Liver (tissue), 9 donors: ENCODE results near the gene KAZN. TPM values are rescaled to one million over a fixed set of nuclear protein-coding genes. Genes with fewer than 3 reads are reported as not detected.

Experiments used
- DNase-seq: peaks from one replicate; pipeline ENCODE4 v3.0.0-alpha.2; 2017; ENCODE audit warnings: low spot score
- H3K27ac ChIP-seq, 2 donors: one replicate each; pipeline ENCODE4 v1.7.0; 2013; ENCODE audit warnings: inconsistent platforms in 2 of 2, low read length in 2 of 2, control low read depth in 1 of 2, low read depth in 1 of 2, mild to moderate bottlenecking in 1 of 2
- H3K27me3 ChIP-seq, 4 donors: one replicate each; pipeline versions ENCODE4 v1.6.1 to v1.7.0; 2013; ENCODE audit warnings: low read length in 3 of 4, inconsistent platforms in 1 of 4, mild to moderate bottlenecking in 1 of 4, moderate library complexity in 1 of 4; ENCODE audit not compliant: control insufficient read depth in 4 of 4, insufficient read depth in 4 of 4
- H3K36me3 ChIP-seq, 4 donors: one replicate each; pipeline versions ENCODE4 v1.6.1 to v1.7.0; 2013; ENCODE audit warnings: low read length in 3 of 4, mild to moderate bottlenecking in 3 of 4, low read depth in 1 of 4, moderate library complexity in 1 of 4; ENCODE audit not compliant: control insufficient read depth in 4 of 4, insufficient read depth in 3 of 4
- H3K4me1 ChIP-seq, 4 donors: one replicate each; pipeline versions ENCODE4 v1.6.1 to v1.7.0; 2013; ENCODE audit warnings: low read length in 3 of 4, mild to moderate bottlenecking in 3 of 4, moderate library complexity in 1 of 4; ENCODE audit not compliant: control insufficient read depth in 4 of 4, insufficient read depth in 4 of 4
- H3K4me3 ChIP-seq, 3 donors: one replicate each; pipeline versions ENCODE4 v1.6.1 to v1.7.0; 2013; ENCODE audit warnings: low read length in 3 of 3, control low read depth in 1 of 3, low read depth in 1 of 3, mild to moderate bottlenecking in 1 of 3
- H3K9ac ChIP-seq, 2 donors: one replicate each; pipeline ENCODE4 v1.7.0; 2013; ENCODE audit warnings: low read length in 2 of 2, mild to moderate bottlenecking in 2 of 2, moderate library complexity in 2 of 2, control low read depth in 1 of 2, low read depth in 1 of 2
- H3K9me3 ChIP-seq, 4 donors: one replicate each; pipeline versions ENCODE4 v1.6.1 to v1.7.0; 2013; ENCODE audit warnings: low read length in 3 of 4; ENCODE audit not compliant: control insufficient read depth in 4 of 4
- EGR1 ChIP-seq, 2 donors: IDR thresholded peaks; 2 replicates each; pipeline ENCODE4 v1.6.1; 2016 to 2018; ENCODE audit warnings: antibody characterized with exemption in 2 of 2, low read depth in 2 of 2
- FOXA1 ChIP-seq: IDR thresholded peaks from 2 replicates; pipeline ENCODE4 v1.6.1; 2016; ENCODE audit warnings: antibody characterized with exemption
- FOXA2 ChIP-seq: IDR thresholded peaks from 2 replicates; pipeline ENCODE4 v1.6.1; 2016; ENCODE audit warnings: antibody characterized with exemption
- GABPA ChIP-seq, 2 donors: IDR thresholded peaks in 1 of 2; conservative IDR thresholded peaks in 1 of 2; 2 replicates each; pipeline ENCODE4 v1.6.1; 2016; ENCODE audit warnings: antibody characterized with exemption in 2 of 2, mild to moderate bottlenecking in 1 of 2, moderate library complexity in 1 of 2
- HNF4A ChIP-seq, 2 donors: conservative IDR thresholded peaks; 2 replicates each; pipeline ENCODE4 v1.6.1; 2016; ENCODE audit warnings: antibody characterized with exemption in 2 of 2, mild to moderate bottlenecking in 2 of 2
- HNF4G ChIP-seq: IDR thresholded peaks from 2 replicates; pipeline ENCODE4 v1.6.1; 2016; ENCODE audit warnings: antibody characterized with exemption
- JUND ChIP-seq, 2 donors: IDR thresholded peaks; 2 replicates each; pipeline ENCODE4 v1.6.1; 2016; ENCODE audit warnings: antibody characterized with exemption in 2 of 2
- NR2F2 ChIP-seq: IDR thresholded peaks from 2 replicates; pipeline ENCODE4 v1.6.1; 2016; ENCODE audit warnings: antibody characterized with exemption
- RAD21 ChIP-seq, 2 donors: IDR thresholded peaks; 2 replicates each; pipeline ENCODE4 v1.6.1; 2016; ENCODE audit warnings: antibody characterized with exemption in 2 of 2, mild to moderate bottlenecking in 2 of 2
- RXRA ChIP-seq, 2 donors: IDR thresholded peaks; 2 replicates each; pipeline ENCODE4 v1.6.1; 2017 to 2018; ENCODE audit warnings: antibody characterized with exemption in 2 of 2, mild to moderate bottlenecking in 1 of 2
- SP1 ChIP-seq: IDR thresholded peaks from 2 replicates; pipeline ENCODE4 v1.6.1; 2018; ENCODE audit warnings: antibody characterized with exemption, mild to moderate bottlenecking
- TAF1 ChIP-seq: conservative IDR thresholded peaks from 2 replicates; pipeline ENCODE4 v1.6.1; 2016; ENCODE audit warnings: antibody characterized with exemption, mild to moderate bottlenecking
- YY1 ChIP-seq: IDR thresholded peaks from 2 replicates; pipeline ENCODE4 v1.6.1; 2016; ENCODE audit warnings: antibody characterized with exemption, mild to moderate bottlenecking
- WGBS: extraction: QIAGEN DNeasy Blood & Tissue Kit; methylation state at CpG from one replicate; pipeline ENCODE4 v1.1.7; 2013; 5-methylcytosine and 5-hydroxymethylcytosine counted together
- polyA plus RNA-seq, 2 donors: library from polyadenylated mRNA; stranded (reverse) in 1 of 2; unstranded in 1 of 2; fragments of 200-250 nt in 1 of 2; fragments of >200 nt in 1 of 2; fragmentation: Nextera tagmentation in 1 of 2; extraction: Ambion mirVana in 1 of 2; gene quantifications; one replicate each; pipeline versions ENCODE4 v1.2.1 to v1.2.3, GENCODE V29; 2013 to 2015
- total RNA-seq, 2 donors: library from RNA; depleted of rRNA; stranded (reverse); fragments of >200 nt; gene quantifications; one replicate each; pipeline ENCODE4 v1.2.3, GENCODE V29; 2014
- TF ChIP-seq, protein P1 (sequence below): IDR thresholded peaks from 2 replicates; pipeline ENCODE4 v1.6.1; 2016; ENCODE audit warnings: antibody characterized with exemption, mild to moderate bottlenecking
- TF ChIP-seq, protein P2 (sequence below): IDR thresholded peaks from 2 replicates; pipeline ENCODE4 v1.6.1; 2016; ENCODE audit warnings: antibody characterized with exemption
- TF ChIP-seq, protein P3 (sequence below): fragments of 150-350 bp; IDR thresholded peaks from 2 replicates; pipeline ENCODE4 v1.5.1; 2017; ENCODE audit warnings: improper control_type of control experiment, low read depth, low read length; ENCODE audit not compliant: missing input control
- TF ChIP-seq, protein P4 (sequence below): IDR thresholded peaks from 2 replicates; pipeline ENCODE4 v1.6.1; 2016; ENCODE audit warnings: antibody characterized with exemption
- TF ChIP-seq, protein P5 (sequence below): IDR thresholded peaks from 2 replicates; pipeline ENCODE4 v1.6.1; 2016; ENCODE audit warnings: antibody characterized with exemption
- donor health status: healthy.
- donor health status: healthy.
- donor health status: healthy.
- donor health status: healthy.
- donor health status: healthy.

Gene KAZN
- total and polyA plus RNA-seq, 4 donors = 1.9 to 6.9 (median 2.4) TPM

DNA sequence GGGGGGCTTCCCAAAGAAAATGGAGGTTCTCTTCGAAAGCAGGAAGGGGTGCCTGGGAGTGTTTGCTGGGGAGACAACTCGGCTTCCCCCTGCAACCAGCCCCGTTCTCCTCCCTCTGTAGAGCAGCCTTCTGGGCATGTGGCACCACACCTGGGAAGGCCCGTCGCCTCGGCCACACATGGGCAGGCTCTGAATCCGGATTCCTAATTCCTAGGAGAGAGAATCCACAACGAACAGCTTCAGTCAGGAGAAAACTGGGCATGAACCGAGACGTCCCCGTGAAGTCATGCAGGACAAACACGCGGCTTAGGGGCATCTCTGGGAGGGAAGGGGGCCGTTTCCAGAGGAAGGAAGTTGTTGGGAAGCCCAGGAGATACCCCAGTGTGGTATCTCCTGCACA is 224.5 kb downstream of the KAZN start:
- Histone ChIP-seq H3K4me1 (no peaks in the 10 kb centered on the region), H3K9ac (no peak overlapping the region), H3K27ac (no peak overlapping the region), H3K27me3 (peaks cover 0 to 2% (median 0%) of the 10 kb centered on the region in 4 donors), H3K9me3 (no peaks in the 10 kb centered on the region), H3K4me3 (no peak overlapping the region), H3K36me3 (no peaks in the 10 kb centered on the region)
- 78% methylated on average over 14 of the region's 14 CpGs for WGBS
- no peak for DNase-seq
- TF ChIP-seq FOXA1 (no peak), GABPA (IDR thresholded peaks at IDR 0.05 in 1 of 2, conservative IDR thresholded peaks at IDR 0.05 in 1 of 2) (no peak), RXRA (IDR thresholded peaks at IDR 0.05) (no peak), FOXA2 (no peak)

DNA sequence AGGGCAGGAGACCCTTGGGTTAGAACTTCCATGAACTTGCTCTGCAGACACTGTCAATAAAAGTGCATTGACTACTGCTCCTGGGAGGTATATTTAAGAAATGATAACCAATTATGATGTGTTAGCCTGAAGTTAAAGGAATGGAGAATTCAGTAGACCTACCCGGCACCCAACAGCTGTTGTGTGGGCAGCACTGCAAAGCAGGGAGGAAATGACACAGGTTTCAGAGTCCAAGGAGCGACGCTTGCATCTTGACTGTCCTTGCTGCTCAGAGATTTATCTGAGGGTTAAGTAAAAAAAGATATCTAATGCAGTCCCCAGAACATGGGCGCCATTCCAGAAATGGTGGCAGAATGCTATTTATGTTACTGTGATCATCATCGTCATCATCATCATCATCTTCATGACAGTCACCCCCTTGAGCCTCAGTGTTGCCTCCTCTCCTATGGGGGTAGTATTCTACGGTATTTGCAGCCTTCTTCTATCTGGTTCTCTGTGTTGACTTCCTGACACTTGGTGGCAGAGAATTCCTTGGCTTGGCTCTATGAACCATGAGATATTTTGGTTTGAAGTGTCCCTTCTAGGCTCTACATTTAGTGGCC is 225.9 kb downstream of the KAZN start:
- WGBS = 81% methylated on average over 6 of the region's 6 CpGs
- Histone ChIP-seq H3K4me3 (no peak overlapping the region), H3K27me3 (peaks cover 0 to 2% (median 0%) of the 10 kb centered on the region in 4 donors), H3K4me1 (no peaks in the 10 kb centered on the region), H3K9ac (no peak overlapping the region), H3K36me3 (no peaks in the 10 kb centered on the region), H3K27ac (no peak overlapping the region), H3K9me3 (no peaks in the 10 kb centered on the region)
- TF ChIP-seq RAD21 (IDR thresholded peaks at IDR 0.05) = no peak
- TF ChIP-seq, protein P1, sequence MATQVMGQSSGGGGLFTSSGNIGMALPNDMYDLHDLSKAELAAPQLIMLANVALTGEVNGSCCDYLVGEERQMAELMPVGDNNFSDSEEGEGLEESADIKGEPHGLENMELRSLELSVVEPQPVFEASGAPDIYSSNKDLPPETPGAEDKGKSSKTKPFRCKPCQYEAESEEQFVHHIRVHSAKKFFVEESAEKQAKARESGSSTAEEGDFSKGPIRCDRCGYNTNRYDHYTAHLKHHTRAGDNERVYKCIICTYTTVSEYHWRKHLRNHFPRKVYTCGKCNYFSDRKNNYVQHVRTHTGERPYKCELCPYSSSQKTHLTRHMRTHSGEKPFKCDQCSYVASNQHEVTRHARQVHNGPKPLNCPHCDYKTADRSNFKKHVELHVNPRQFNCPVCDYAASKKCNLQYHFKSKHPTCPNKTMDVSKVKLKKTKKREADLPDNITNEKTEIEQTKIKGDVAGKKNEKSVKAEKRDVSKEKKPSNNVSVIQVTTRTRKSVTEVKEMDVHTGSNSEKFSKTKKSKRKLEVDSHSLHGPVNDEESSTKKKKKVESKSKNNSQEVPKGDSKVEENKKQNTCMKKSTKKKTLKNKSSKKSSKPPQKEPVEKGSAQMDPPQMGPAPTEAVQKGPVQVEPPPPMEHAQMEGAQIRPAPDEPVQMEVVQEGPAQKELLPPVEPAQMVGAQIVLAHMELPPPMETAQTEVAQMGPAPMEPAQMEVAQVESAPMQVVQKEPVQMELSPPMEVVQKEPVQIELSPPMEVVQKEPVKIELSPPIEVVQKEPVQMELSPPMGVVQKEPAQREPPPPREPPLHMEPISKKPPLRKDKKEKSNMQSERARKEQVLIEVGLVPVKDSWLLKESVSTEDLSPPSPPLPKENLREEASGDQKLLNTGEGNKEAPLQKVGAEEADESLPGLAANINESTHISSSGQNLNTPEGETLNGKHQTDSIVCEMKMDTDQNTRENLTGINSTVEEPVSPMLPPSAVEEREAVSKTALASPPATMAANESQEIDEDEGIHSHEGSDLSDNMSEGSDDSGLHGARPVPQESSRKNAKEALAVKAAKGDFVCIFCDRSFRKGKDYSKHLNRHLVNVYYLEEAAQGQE = no peak
- no peak for TF ChIP-seq HNF4G
- no peak for TF ChIP-seq GABPA (IDR thresholded peaks at IDR 0.05 in 1 of 2, conservative IDR thresholded peaks at IDR 0.05 in 1 of 2)
- TF ChIP-seq, protein P2, sequence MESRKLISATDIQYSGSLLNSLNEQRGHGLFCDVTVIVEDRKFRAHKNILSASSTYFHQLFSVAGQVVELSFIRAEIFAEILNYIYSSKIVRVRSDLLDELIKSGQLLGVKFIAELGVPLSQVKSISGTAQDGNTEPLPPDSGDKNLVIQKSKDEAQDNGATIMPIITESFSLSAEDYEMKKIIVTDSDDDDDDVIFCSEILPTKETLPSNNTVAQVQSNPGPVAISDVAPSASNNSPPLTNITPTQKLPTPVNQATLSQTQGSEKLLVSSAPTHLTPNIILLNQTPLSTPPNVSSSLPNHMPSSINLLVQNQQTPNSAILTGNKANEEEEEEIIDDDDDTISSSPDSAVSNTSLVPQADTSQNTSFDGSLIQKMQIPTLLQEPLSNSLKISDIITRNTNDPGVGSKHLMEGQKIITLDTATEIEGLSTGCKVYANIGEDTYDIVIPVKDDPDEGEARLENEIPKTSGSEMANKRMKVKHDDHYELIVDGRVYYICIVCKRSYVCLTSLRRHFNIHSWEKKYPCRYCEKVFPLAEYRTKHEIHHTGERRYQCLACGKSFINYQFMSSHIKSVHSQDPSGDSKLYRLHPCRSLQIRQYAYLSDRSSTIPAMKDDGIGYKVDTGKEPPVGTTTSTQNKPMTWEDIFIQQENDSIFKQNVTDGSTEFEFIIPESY = no peak
- no peak for TF ChIP-seq YY1
- no peak for TF ChIP-seq RXRA (IDR thresholded peaks at IDR 0.05)
- no peak for TF ChIP-seq NR2F2
- TF ChIP-seq, protein P3, sequence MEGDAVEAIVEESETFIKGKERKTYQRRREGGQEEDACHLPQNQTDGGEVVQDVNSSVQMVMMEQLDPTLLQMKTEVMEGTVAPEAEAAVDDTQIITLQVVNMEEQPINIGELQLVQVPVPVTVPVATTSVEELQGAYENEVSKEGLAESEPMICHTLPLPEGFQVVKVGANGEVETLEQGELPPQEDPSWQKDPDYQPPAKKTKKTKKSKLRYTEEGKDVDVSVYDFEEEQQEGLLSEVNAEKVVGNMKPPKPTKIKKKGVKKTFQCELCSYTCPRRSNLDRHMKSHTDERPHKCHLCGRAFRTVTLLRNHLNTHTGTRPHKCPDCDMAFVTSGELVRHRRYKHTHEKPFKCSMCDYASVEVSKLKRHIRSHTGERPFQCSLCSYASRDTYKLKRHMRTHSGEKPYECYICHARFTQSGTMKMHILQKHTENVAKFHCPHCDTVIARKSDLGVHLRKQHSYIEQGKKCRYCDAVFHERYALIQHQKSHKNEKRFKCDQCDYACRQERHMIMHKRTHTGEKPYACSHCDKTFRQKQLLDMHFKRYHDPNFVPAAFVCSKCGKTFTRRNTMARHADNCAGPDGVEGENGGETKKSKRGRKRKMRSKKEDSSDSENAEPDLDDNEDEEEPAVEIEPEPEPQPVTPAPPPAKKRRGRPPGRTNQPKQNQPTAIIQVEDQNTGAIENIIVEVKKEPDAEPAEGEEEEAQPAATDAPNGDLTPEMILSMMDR = no peak
- TF ChIP-seq HNF4A (conservative IDR thresholded peaks at IDR 0.05) = no peak
- no peak for TF ChIP-seq FOXA2
- no peak for TF ChIP-seq FOXA1
- TF ChIP-seq EGR1 (IDR thresholded peaks at IDR 0.05; ENCODE audit: low read depth in 2 of 2) = no peak
- TF ChIP-seq, protein P4, sequence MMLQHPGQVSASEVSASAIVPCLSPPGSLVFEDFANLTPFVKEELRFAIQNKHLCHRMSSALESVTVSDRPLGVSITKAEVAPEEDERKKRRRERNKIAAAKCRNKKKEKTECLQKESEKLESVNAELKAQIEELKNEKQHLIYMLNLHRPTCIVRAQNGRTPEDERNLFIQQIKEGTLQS = no peak
- TF ChIP-seq TAF1 = no peak
- TF ChIP-seq SP1 = no peak
- TF ChIP-seq, protein P5, sequence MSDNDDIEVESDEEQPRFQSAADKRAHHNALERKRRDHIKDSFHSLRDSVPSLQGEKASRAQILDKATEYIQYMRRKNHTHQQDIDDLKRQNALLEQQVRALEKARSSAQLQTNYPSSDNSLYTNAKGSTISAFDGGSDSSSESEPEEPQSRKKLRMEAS = no peak
- TF ChIP-seq JUND (IDR thresholded peaks at IDR 0.05) = no peak
- DNase-seq = no peak
